Stimulated activated naive CD4-positive, alpha-beta T cell (primary cell): ENCODE data around the gene HOXB3.

Source experiments
- DNase-seq, 6 experiments: peaks; one replicate each; lab custom pipeline; 2025; lab: John Stamatoyannopoulos, UW

Gene HOXB3

GRCh38 chr17:48612456-48612853 is 22.4 kb upstream of the HOXB3 start:
- DNase-seq = peak in 1 of 6 experiments; percentile 47

GRCh38 chr17:48611681-48612455 is 21.8 kb upstream of the HOXB3 start:
- peak in 2 of 6 experiments; percentile 38 to 44 for DNase-seq

DNA sequence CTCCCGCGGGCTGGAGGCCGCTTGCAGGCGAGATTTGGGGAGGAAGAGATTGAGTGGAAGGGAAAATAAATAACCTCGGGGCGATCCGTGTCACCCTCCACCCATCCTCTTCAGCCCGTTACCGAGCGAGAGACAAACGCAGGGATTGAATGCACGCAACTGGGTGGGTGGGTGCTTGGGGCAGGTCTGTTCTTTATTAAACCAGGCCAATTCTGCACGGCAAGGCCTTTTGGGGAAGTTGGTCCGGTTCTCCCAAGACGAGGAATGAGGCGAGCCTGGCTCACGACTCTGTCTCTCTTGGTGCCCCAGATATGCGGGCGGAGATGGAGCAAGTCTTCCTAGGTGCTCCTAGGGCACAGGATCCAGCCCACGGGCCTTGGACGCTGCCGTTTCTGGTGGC is 21.2 kb upstream of the HOXB3 start:
- DNase-seq = no peak

DNA sequence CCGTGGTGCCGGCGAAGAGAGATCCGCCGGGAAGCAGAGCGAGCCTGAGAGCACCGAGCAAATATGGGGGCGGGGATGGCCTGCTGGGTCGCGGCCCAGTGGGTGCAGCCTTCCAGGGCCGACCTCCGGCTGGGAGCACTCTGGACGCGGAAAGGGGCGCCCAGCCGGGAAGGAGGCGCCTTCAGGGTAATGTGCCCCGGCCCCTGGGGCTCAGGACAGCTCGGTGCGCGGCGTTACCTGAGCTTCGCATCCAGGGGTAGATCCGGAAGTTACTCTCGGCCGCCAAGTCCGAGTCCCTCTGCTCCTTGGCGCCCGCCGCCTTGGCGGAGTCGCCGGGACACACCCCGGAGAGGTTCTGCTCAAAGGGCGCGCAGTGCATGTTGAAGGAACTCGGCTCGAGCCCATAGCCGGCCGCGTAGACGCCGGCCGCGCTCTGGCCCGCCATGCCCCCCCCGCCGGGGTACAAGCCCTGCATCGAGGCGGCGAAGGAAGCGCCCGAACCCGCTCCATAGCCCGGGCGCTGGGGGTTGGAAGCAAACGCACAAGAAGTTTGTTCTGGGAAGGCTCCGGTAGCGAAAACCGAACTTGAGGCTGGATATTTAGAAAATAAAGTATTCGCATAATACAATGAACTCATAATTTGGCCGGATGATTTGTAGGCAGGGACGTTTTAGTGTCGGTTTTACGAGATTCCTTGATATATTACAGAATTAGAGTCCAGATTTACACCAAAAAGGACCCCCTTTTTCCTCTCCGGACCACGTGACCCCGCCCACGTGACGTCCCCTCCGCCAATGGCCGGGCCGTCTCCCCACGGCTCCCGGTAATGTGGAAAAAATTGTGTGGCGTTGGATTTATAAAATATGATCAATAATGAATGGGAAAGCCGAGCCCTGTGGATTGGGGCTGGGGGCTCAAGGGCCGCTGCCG is 20.5 kb upstream of the HOXB3 start, which contains the start of gene HOXB7:
TSS of gene HOXB7 (minus strand) at position 736 of the 930 bp plus-strand sequence. CDS start at position 637, 99 bp downstream.
- DNase-seq = peak in 4 of 6 experiments; percentile 38 to 50 (median 46)

DNA sequence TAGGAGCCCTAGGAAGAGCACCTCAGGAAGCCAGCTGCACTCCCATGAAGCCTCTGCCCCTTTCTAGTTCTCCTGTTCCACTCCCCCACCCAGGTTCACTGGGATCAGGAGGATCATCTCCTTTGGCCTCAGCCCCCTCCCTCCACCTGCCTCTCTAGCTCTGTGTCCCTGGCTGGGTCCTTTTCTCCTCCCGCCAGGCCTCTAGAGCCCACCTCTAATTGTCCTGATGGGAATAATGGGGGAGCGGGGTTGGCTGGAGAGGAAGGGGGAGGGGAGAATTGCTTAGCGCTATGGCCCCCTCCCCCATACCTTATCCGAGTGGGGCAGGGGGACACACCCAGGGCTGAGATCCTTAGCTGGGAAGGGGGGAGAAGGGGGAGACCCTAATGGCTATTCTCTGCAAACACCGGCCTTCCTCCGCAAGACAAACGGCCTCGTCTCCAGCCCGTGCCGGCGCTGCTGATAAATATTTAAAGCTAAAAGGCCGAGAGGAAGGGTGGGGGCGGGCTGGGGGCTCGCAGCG is 19.8 kb upstream of the HOXB3 start:
- DNase-seq = no peak

DNA sequence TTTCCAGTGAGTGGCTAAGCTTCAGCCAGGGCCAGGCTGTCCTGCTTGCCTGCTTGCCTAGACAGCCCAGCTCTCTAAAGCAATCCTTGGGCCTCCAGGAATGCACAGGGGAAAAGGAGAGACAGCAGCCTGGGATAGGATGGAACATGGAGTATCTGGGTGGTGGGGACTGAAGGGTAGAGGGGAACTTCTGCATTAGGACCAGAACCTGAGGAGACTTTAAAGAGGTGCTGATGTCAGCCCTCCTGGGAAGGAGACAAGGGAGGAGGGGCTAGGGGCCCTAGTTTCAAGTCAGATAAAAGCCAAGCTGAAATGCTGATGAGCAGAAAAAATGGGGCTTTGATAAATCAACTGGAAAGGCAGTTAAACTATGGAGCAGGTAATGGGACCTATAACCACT is 19.0 kb upstream of the HOXB3 start:
- DNase-seq = no peak

DNA sequence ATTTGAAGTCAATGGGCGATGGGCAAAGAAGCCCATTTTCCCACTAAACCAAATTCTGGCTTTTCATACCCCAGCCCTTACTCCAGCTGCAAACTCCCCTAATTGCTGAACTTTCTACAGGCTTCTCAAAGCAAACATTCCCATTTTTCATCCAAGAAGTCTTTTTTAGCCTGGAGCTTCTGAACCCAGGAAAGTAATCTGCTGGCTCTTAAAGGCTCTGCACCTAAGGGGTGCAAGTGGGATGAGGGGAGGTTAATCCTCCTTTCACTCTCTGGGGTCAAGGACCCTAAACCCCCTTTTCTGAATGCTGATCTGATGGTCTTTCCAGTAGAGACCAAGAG is 18.4 kb upstream of the HOXB3 start:
- DNase-seq = no peak

GRCh38 chr17:48606892-48607614 is 17.0 kb upstream of the HOXB3 start:
- no peak for DNase-seq

- DNase-seq = no peak
Observed at GRCh38 chr17:48605991-48606891, 16.2 kb upstream of the HOXB3 start.

- no peak for DNase-seq
Observed at GRCh38 chr17:48605409-48605919, 15.4 kb upstream of the HOXB3 start.

DNA sequence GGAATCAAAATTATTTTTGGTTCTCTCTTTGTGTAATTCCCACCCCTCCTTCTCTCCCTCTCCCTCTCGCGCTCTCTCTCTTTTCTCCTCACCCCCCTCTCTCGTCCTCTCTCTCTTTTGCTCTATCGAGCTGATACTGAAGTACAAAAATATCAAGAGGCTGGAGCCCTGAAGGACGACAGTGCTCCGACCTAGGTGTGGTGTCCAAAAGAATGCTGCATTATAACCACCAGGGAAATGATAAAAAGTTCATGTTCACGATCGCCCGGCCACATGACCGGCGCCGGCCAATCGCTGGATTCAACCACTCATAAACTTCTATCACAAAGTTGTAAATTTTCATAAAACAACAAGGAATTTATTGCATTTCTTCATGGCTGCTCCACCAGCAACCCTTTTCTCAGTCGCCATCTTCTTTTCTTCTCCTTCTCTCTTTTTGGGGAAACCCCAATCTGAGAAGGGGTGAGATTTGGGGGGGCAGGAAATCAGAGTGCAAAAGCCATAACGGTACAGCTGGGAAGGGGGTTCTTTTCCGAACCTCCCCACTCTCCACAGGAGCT is 14.8 kb upstream of the HOXB3 start, which contains the start of gene HOXB6:
TSS of gene HOXB6 (minus strand) at position 217 of the 560 bp plus-strand sequence. CDS start 6,836 bp downstream, outside the sequence.
- DNase-seq = no peak

GRCh38 chr17:48603959-48604769 is 14.1 kb upstream of the HOXB3 start:
- DNase-seq = no peak

GRCh38 chr17:48601539-48602425 is 11.7 kb upstream of the HOXB3 start:
- no peak for DNase-seq

- DNase-seq = no peak
Observed at GRCh38 chr17:48601207-48601538, 11.1 kb upstream of the HOXB3 start.

DNA sequence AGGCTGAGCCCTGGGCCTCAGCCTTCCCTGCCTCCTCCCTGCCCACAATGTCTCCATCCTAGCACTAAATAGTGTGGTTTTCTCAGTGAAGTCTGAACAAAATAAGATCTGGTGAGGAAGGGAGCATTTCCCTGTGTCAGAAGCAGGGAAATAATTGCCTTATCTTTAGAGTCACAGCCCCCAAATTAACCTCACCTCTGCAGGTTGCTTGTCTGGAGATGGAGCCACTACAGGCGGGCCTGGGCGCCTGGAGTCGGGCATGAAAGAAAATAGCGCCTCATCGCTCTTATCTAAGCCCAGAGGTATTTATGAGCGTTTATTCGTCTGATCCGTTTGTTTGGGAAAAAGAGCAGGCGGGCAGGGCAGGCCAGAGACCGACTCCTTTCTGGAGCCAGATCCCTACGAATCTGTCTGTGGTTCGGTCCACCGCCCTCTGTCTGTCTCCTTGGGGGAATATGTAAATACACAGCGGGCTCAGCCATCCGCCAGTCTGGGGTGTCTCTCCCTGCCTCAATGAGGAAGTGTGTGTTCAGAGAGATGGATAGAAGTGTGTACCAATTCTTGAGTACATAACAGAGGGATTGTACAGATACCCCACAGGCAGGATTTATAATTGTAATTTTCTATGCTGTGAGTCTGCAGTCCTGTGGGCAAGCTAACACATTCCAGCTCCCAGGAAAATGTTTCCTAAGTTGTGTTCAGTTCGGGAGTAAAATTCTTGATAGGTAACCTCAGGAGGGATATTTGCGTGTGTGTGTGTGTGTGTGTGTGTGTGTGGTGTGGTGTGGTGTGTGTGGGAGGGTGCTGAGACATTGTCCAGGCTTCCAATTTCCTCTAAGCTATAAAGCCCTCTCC is 10.4 kb upstream of the HOXB3 start:
- no peak for DNase-seq

DNA sequence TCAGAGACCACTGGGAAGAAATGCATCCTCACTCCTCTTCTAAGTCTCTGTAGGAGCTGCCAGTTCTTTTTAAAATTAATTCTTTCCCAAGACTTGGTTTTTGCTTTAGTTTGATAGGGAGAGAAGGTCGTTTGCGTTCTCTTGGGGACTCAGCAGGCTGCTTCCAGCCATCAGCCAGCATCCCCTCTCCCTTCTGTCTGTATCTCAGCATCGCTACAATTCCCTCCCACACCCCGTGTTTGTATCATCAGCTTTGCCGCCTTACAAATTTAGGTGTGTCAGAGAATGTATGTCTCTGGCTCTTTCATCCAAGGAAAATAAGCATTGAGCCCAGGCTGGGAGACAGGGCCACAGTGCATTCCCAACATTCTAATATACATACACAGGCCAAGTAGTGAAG is 9.3 kb upstream of the HOXB3 start:
- DNase-seq = no peak

DNA sequence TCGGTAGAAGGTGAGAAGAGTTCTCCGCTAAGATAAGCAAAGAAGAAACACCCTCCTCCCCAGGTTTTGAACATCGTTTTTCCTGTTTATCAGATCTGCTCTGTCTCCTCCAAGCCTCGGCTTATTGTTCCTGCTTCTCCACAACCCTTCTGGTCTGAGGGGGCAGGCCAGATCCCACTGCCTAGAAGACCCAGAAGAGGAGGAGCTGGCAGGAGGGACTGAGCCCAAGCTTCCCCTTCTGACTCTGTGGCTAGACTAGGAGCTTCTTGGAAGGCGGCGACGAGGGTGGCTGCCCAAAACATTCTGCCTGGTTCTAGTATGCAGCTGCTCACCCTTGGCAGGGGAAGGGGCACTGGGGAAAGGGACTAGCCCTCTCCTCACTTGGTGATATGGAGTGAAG is 8.7 kb upstream of the HOXB3 start:
- DNase-seq = no peak
